ENCODE results near the gene CD63. TPM values are rescaled to one million over a fixed set of nuclear protein-coding genes. Genes with fewer than 3 reads are reported as not detected.

CD63 gene
- total and polyA plus RNA-seq, 2 of the 13 experiments (the other 11 are each of a cell fraction or from before 2014, with no cell fraction given) = 234 to 277 TPM

DNA sequence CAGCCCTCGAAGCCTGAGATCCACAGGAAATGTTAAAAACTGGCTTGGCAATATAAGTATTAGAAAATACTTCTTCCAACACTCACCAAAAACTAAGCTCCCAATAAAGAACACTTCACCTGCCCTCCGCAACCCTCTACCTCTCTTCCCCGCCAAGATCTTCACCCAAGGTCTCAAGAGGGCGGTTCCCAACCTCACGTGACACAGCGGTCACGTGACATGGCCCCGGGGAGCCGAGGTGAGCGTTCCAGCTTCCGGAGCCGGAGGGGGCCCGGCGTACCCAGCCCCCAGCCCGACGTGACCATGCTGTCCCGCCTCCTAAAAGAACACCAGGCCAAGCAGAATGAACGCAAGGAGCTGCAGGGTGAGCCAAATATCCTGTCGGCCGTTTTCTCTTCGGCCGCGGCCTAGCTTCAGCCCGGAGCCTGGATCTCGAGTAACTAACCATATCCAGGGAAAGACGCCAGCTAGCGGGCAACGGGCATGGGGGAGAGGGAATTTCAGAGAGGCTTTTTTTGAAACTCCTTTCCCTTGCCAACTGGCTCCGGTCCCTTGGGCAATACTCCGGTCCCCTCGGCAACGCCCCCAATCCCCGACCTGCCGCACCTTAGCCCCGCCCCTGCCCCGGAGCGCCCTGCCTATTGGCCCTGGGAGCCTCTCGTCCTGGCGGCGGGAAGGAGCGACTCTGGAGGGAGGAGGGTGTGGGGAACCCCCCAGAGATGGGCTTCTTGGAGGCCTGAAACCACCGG lies 12.8 kb downstream of the CD63 start, which contains the start of gene BLOC1S1 (continued):
- TF ChIP-seq, protein P1, sequence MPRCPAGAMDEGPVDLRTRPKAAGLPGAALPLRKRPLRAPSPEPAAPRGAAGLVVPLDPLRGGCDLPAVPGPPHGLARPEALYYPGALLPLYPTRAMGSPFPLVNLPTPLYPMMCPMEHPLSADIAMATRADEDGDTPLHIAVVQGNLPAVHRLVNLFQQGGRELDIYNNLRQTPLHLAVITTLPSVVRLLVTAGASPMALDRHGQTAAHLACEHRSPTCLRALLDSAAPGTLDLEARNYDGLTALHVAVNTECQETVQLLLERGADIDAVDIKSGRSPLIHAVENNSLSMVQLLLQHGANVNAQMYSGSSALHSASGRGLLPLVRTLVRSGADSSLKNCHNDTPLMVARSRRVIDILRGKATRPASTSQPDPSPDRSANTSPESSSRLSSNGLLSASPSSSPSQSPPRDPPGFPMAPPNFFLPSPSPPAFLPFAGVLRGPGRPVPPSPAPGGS (CRISPR knock-in tag; IDR thresholded peaks at IDR 0.05) = no peak
- TF ChIP-seq ZNF790 (CRISPR knock-in tag; IDR thresholded peaks at IDR 0.05; ENCODE audit: borderline replicate concordance) (no peak), HDAC1 (CRISPR knock-in tag; IDR thresholded peaks at IDR 0.05) (peak; percentile 98), PTBP1 (IDR thresholded peaks at IDR 0.05; ENCODE audit: low read depth, low read length, poor library complexity, severe bottlenecking) (no peak), ZNF30 (CRISPR knock-in tag; IDR thresholded peaks at IDR 0.05) (no peak), ZNF879 (CRISPR knock-in tag; IDR thresholded peaks at IDR 0.05) (no peak), YY1 (IDR thresholded peaks at IDR 0.05; ENCODE audit: insufficient read depth, insufficient replicate concordance, low read depth, low read length) (peak; percentile 45), PHB2 (IDR thresholded peaks at IDR 0.05; ENCODE audit: partially characterized antibody) (no peak), SRSF1 (optimal IDR thresholded peaks at IDR 0.05; ENCODE audit: low read depth, low read length) (peak; percentile 64), ZBTB7A (CRISPR knock-in tag; IDR thresholded peaks at IDR 0.05) (peak; percentile 75), ZMYM4 (CRISPR knock-in tag; IDR thresholded peaks at IDR 0.05) (peak; percentile 88), NFE2 (CRISPR knock-in tag; IDR thresholded peaks at IDR 0.05) (no peak), RFXANK (CRISPR knock-in tag; IDR thresholded peaks at IDR 0.05) (no peak), EED (CRISPR knock-in tag; IDR thresholded peaks at IDR 0.05) (0 out of 2 replicates have a peak, but pooled peaks have one; percentile 53), ZFAT (CRISPR knock-in tag; conservative IDR thresholded peaks at IDR 0.05) (no peak), ZNF766 (CRISPR knock-in tag; IDR thresholded peaks at IDR 0.05; ENCODE audit: borderline replicate concordance) (no peak), ZNF232 (CRISPR knock-in tag; IDR thresholded peaks at IDR 0.05; ENCODE audit: borderline replicate concordance) (no peak)
- TF ChIP-seq, protein P2, sequence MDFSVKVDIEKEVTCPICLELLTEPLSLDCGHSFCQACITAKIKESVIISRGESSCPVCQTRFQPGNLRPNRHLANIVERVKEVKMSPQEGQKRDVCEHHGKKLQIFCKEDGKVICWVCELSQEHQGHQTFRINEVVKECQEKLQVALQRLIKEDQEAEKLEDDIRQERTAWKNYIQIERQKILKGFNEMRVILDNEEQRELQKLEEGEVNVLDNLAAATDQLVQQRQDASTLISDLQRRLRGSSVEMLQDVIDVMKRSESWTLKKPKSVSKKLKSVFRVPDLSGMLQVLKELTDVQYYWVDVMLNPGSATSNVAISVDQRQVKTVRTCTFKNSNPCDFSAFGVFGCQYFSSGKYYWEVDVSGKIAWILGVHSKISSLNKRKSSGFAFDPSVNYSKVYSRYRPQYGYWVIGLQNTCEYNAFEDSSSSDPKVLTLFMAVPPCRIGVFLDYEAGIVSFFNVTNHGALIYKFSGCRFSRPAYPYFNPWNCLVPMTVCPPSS (IDR thresholded peaks at IDR 0.05) = no peak
- TF ChIP-seq, protein P3, sequence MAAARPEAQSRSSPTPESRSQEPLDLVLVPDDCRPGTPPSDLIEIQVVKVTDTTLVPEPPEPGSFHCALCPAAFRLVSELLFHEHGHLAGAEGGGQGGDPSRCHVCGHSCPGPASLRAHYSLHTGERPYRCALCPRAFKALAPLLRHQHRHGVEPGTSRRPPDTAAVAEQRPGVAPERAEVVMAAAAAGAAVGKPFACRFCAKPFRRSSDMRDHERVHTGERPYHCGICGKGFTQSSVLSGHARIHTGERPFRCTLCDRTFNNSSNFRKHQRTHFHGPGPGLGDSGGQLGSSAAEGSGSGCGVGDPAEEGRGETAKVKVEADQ (CRISPR knock-in tag; IDR thresholded peaks at IDR 0.05; ENCODE audit: borderline replicate concordance) = peak; percentile 53; the same call in 1 of the 2 replicates
- TF ChIP-seq, protein P4, sequence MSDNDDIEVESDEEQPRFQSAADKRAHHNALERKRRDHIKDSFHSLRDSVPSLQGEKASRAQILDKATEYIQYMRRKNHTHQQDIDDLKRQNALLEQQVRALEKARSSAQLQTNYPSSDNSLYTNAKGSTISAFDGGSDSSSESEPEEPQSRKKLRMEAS (IDR thresholded peaks at IDR 0.05) = peak; percentile 87
- TF ChIP-seq, protein P5, sequence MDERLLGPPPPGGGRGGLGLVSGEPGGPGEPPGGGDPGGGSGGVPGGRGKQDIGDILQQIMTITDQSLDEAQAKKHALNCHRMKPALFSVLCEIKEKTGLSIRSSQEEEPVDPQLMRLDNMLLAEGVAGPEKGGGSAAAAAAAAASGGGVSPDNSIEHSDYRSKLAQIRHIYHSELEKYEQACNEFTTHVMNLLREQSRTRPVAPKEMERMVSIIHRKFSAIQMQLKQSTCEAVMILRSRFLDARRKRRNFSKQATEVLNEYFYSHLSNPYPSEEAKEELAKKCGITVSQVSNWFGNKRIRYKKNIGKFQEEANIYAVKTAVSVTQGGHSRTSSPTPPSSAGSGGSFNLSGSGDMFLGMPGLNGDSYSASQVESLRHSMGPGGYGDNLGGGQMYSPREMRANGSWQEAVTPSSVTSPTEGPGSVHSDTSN (CRISPR knock-in tag; IDR thresholded peaks at IDR 0.05) = no peak
- TF ChIP-seq, protein P6, sequence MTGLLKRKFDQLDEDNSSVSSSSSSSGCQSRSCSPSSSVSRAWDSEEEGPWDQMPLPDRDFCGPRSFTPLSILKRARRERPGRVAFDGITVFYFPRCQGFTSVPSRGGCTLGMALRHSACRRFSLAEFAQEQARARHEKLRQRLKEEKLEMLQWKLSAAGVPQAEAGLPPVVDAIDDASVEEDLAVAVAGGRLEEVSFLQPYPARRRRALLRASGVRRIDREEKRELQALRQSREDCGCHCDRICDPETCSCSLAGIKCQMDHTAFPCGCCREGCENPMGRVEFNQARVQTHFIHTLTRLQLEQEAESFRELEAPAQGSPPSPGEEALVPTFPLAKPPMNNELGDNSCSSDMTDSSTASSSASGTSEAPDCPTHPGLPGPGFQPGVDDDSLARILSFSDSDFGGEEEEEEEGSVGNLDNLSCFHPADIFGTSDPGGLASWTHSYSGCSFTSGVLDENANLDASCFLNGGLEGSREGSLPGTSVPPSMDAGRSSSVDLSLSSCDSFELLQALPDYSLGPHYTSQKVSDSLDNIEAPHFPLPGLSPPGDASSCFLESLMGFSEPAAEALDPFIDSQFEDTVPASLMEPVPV (CRISPR knock-in tag; IDR thresholded peaks at IDR 0.05) = peak; percentile 72; the same call in 1 of the 2 replicates
- TF ChIP-seq, protein P7, sequence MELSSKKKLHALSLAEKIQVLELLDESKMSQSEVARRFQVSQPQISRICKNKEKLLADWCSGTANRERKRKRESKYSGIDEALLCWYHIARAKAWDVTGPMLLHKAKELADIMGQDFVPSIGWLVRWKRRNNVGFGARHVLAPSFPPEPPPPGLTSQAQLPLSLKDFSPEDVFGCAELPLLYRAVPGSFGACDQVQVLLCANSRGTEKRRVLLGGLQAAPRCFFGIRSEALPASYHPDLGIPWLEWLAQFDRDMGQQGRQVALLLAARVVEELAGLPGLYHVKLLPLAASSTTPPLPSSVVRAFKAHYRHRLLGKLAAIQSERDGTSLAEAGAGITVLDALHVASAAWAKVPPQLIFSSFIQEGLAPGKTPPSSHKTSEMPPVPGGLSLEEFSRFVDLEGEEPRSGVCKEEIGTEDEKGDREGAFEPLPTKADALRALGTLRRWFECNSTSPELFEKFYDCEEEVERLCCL (CRISPR knock-in tag; IDR thresholded peaks at IDR 0.05; ENCODE audit: borderline replicate concordance) = no peak

Data from HepG2 (cell line).